Neural crest cell (in vitro differentiated cells): Measurements from ENCODE around the gene HEATR5A. TPM values are rescaled to one million over a fixed set of nuclear protein-coding genes. Genes with fewer than 3 reads are reported as not detected.
"Not testable (repeated sequence)": the region's sequence is repeated elsewhere in the genome, so short reads cannot be mapped to it uniquely, and the experiment has no call there.

Experiments used
- DNase-seq: peaks from one replicate; pipeline ENCODE4 v3.0.0; 2021; ENCODE audit warnings: low read depth, mixed read lengths, low spot score
- H3K27ac Mint-ChIP-seq: one replicate; pipeline ENCODE4 v1.8.0; 2021; ENCODE audit warnings: mild to moderate bottlenecking, mixed read lengths; ENCODE audit not compliant: unreplicated experiment
- H3K27me3 Mint-ChIP-seq: 2 replicates; pipeline ENCODE4 v1.8.0; 2021; ENCODE audit warnings: low read depth, mild to moderate bottlenecking, mixed read lengths
- H3K36me3 Mint-ChIP-seq: 2 replicates; pipeline ENCODE4 v1.8.0; 2021; ENCODE audit warnings: low read depth, mild to moderate bottlenecking, mixed read lengths
- H3K4me1 Mint-ChIP-seq: 2 replicates; pipeline ENCODE4 v1.8.0; 2021; ENCODE audit warnings: mixed read lengths
- H3K4me3 Mint-ChIP-seq: one replicate; pipeline ENCODE4 v1.8.0; 2021; ENCODE audit warnings: mild to moderate bottlenecking, mixed read lengths
- H3K9me3 Mint-ChIP-seq: 2 replicates; pipeline ENCODE4 v1.8.0; 2021; ENCODE audit warnings: mixed read lengths
- CTCF ChIP-seq: fragments of 200-600 bp; sonication (generic); conservative IDR thresholded peaks from 2 replicates; pipeline ENCODE4 v1.5.0; 2021; ENCODE audit warnings: antibody characterized with exemption, mild to moderate bottlenecking
- total RNA-seq: library from RNA; stranded (reverse); gene quantifications from 2 replicates; pipeline ENCODE4 v1.2.1, GENCODE V29; 2021

Gene HEATR5A
- total RNA-seq, 1 donor from 2014 or later = 32.6 TPM

- no peak overlapping the region for H3K4me3 Mint-ChIP-seq
- H3K9me3 Mint-ChIP-seq = peaks cover 3% of the 10 kb centered on the region
- no peak for DNase-seq
- no peaks in the 10 kb centered on the region for H3K36me3 Mint-ChIP-seq
- no peak overlapping the region for H3K27ac Mint-ChIP-seq
- H3K4me1 Mint-ChIP-seq = peaks cover 18% of the 10 kb centered on the region
- TF ChIP-seq CTCF = no peak
- H3K27me3 Mint-ChIP-seq = no peaks in the 10 kb centered on the region
Observed at GRCh38 chr14:31261523-31261858, 158.9 kb downstream of the HEATR5A start.

- H3K4me1 Mint-ChIP-seq = peaks cover 18% of the 10 kb centered on the region
- H3K9me3 Mint-ChIP-seq, H3K36me3 Mint-ChIP-seq, H3K4me3 Mint-ChIP-seq, DNase-seq, H3K27me3 Mint-ChIP-seq, H3K27ac Mint-ChIP-seq: not testable (repeated sequence)
Observed at GRCh38 chr14:31259040-31259435, 161.3 kb downstream of the HEATR5A start.

GRCh38 chr14:31258427-31259039, 161.8 kb downstream of the HEATR5A start:
- no peak for DNase-seq
- no peaks in the 10 kb centered on the region for H3K36me3 Mint-ChIP-seq
- H3K4me1 Mint-ChIP-seq = peaks cover 18% of the 10 kb centered on the region
- no peaks in the 10 kb centered on the region for H3K27me3 Mint-ChIP-seq
- no peak overlapping the region for H3K27ac Mint-ChIP-seq
- no peak for TF ChIP-seq CTCF
- H3K9me3 Mint-ChIP-seq = peaks cover 3% of the 10 kb centered on the region
- no peak overlapping the region for H3K4me3 Mint-ChIP-seq

GRCh38 chr14:31257554-31258426, 162.6 kb downstream of the HEATR5A start:
- H3K9me3 Mint-ChIP-seq, H3K4me3 Mint-ChIP-seq, DNase-seq, H3K27me3 Mint-ChIP-seq, H3K27ac Mint-ChIP-seq, H3K36me3 Mint-ChIP-seq: not testable (repeated sequence)
- peaks cover 17% of the 10 kb centered on the region for H3K4me1 Mint-ChIP-seq

GRCh38 chr14:31257244-31257553, 163.2 kb downstream of the HEATR5A start:
- Mint-ChIP-seq H3K27ac (no peak overlapping the region), H3K9me3 (peaks cover 3% of the 10 kb centered on the region), H3K27me3 (no peaks in the 10 kb centered on the region), H3K4me1 (peaks cover 11% of the 10 kb centered on the region), H3K36me3 (no peaks in the 10 kb centered on the region), H3K4me3 (no peak overlapping the region)
- DNase-seq = no peak
- TF ChIP-seq CTCF = no peak

GRCh38 chr14:31256534-31257243, 163.7 kb downstream of the HEATR5A start:
- no peaks in the 10 kb centered on the region for H3K27me3 Mint-ChIP-seq
- TF ChIP-seq CTCF = no peak
- no peak for DNase-seq
- H3K4me3 Mint-ChIP-seq = no peak overlapping the region
- H3K9me3 Mint-ChIP-seq = peaks cover 3% of the 10 kb centered on the region
- no peaks in the 10 kb centered on the region for H3K36me3 Mint-ChIP-seq
- no peak overlapping the region for H3K27ac Mint-ChIP-seq
- H3K4me1 Mint-ChIP-seq = peaks cover 6% of the 10 kb centered on the region

GRCh38 chr14:31255918-31256317, 164.4 kb downstream of the HEATR5A start:
- not testable (repeated sequence) for H3K9me3 Mint-ChIP-seq, H3K27ac Mint-ChIP-seq, H3K36me3 Mint-ChIP-seq, DNase-seq, H3K4me1 Mint-ChIP-seq, H3K4me3 Mint-ChIP-seq, H3K27me3 Mint-ChIP-seq
